Suprapubic skin (tissue), 3 donors: ENCODE measurements around the gene PKP2.

Experiments
- CTCF ChIP-seq, 2 donors: fragments of 200-600 bp in 1 of 2; fragments of 450-650 bp in 1 of 2; sonication (generic) in 1 of 2; IDR thresholded peaks; one replicate each; pipeline ENCODE4 v1.5.1; 2016 to 2019; ENCODE audit warnings: antibody characterized with exemption in 2 of 2, mild to moderate bottlenecking in 1 of 2, moderate library complexity in 1 of 2
- EP300 ChIP-seq: sonication (generic); formaldehyde crosslinking; IDR thresholded peaks from one replicate; pipeline ENCODE4 v1.6.1; 2017; ENCODE audit warnings: antibody characterized with exemption
- POLR2A ChIP-seq, 2 donors: fragments of 450-650 bp; IDR thresholded peaks; one replicate each; pipeline ENCODE4 v1.6.1; 2017; ENCODE audit warnings: antibody characterized with exemption in 2 of 2, mild to moderate bottlenecking in 2 of 2, moderate library complexity in 2 of 2

GRCh38 chr12:32903763-32904162 lies 7.2 kb upstream of the PKP2 start:
- no peak for TF ChIP-seq CTCF (IDR thresholded peaks at IDR 0.05)
- TF ChIP-seq EP300, result no peak
- no peak for TF ChIP-seq POLR2A (IDR thresholded peaks at IDR 0.05)
